A673 (cell line): ENCODE measurements around the gene EIF5AL1. TPM values are rescaled to one million over a fixed set of nuclear protein-coding genes. Genes with fewer than 3 reads are reported as not detected.

Experiments
- BruUV-seq: library from RNA; stranded (reverse); fragments of 400-500 nt; replicated peaks from 2 replicates; lab custom pipeline; 2021; lab: Mats Ljungman, UMichigan
- CTCF ChIA-PET: fragments of 300-600 bp; sonication (Branson Sonifier 250); formaldehyde crosslinking; loops from one replicate; lab custom pipeline; 2022; ENCODE audit warnings: antibody characterized with exemption; lab: Charles Lee
- POLR2A ChIA-PET: fragments of 300-600 bp; sonication (Branson Sonifier 250); formaldehyde crosslinking; loops from one replicate; lab custom pipeline; 2022; ENCODE audit warnings: antibody characterized with exemption; ENCODE audit not compliant: low non-redundant PET; lab: Charles Lee
- DNase-seq: peaks from one replicate; pipeline ENCODE4 v3.0.0-alpha.2; 2015; ENCODE audit warnings: low spot score
- H3K27ac ChIP-seq: fragments of 200-600 bp; sonication (generic); 2 replicates; pipeline ENCODE4 v1.5.1; 2016; ENCODE audit warnings: mixed run types, low read depth, mild to moderate bottlenecking, mixed read lengths, antibody characterized with exemption, low read length; ENCODE audit not compliant: poor library complexity, severe bottlenecking
- H3K27me3 ChIP-seq: fragments of 200-600 bp; sonication (generic); replicated peaks from 2 replicates; pipeline ENCODE4 v1.6.1; 2017; ENCODE audit warnings: mixed run types, low read depth, mild to moderate bottlenecking, mixed read lengths, antibody characterized with exemption, low read length; ENCODE audit not compliant: insufficient read depth, poor library complexity
- H3K36me3 ChIP-seq: fragments of 200-600 bp; sonication (generic); 2 replicates; pipeline ENCODE4 v1.6.1; 2016; ENCODE audit warnings: mixed run types, mild to moderate bottlenecking, mixed read lengths, antibody characterized with exemption, low read length; ENCODE audit not compliant: insufficient read depth, poor library complexity, severe bottlenecking
- H3K4me1 ChIP-seq: fragments of 200-600 bp; sonication (generic); 2 replicates; pipeline ENCODE4 v1.6.1; 2017; ENCODE audit warnings: mixed run types, mild to moderate bottlenecking, mixed read lengths, antibody characterized with exemption, low read length; ENCODE audit not compliant: insufficient read depth, poor library complexity, severe bottlenecking
- H3K4me3 ChIP-seq: fragments of 200-600 bp; sonication (generic); 2 replicates; pipeline ENCODE4 v1.5.1; 2016; ENCODE audit warnings: low read depth, mixed run types, mild to moderate bottlenecking, mixed read lengths, low read length; ENCODE audit not compliant: poor library complexity, severe bottlenecking
- H3K9me3 ChIP-seq: fragments of 200-600 bp; sonication (generic); 2 replicates; pipeline ENCODE4 v1.6.1; 2016; ENCODE audit warnings: mixed run types, low read depth, mild to moderate bottlenecking, mixed read lengths, antibody characterized with exemption, low read length; ENCODE audit not compliant: poor library complexity, severe bottlenecking
- EZH2 ChIP-seq: fragments of 200-600 bp; sonication (generic); IDR thresholded peaks from 2 replicates; pipeline ENCODE4 v1.6.1; 2017; ENCODE audit warnings: borderline replicate concordance, low read depth, mild to moderate bottlenecking, mixed read lengths, antibody characterized with exemption, low read length; ENCODE audit not compliant: poor library complexity, severe bottlenecking
- intact Hi-C: fragments of 100-400 bp; cut with micrococcal nuclease; formaldehyde crosslinking; loops from one replicate; pipeline ENCODE4 v1.10.0; 2022; ENCODE audit not compliant: unreplicated experiment
- total RNA-seq: library from RNA; stranded (reverse); gene quantifications from 2 replicates; pipeline ENCODE4 v1.2.3, GENCODE V29; 2021
- TF ChIP-seq, protein P1 (sequence below): fragments of 300-800, 200-600 bp; sonication (generic); conservative IDR thresholded peaks from 2 replicates; pipeline ENCODE4 v1.5.1; 2017; ENCODE audit warnings: low read depth, mild to moderate bottlenecking, antibody characterized with exemption, low read length, moderate library complexity, mixed read lengths

Gene EIF5AL1
- total RNA-seq, 1 experiment from 2014 or later, result 2.7 TPM

DNA sequence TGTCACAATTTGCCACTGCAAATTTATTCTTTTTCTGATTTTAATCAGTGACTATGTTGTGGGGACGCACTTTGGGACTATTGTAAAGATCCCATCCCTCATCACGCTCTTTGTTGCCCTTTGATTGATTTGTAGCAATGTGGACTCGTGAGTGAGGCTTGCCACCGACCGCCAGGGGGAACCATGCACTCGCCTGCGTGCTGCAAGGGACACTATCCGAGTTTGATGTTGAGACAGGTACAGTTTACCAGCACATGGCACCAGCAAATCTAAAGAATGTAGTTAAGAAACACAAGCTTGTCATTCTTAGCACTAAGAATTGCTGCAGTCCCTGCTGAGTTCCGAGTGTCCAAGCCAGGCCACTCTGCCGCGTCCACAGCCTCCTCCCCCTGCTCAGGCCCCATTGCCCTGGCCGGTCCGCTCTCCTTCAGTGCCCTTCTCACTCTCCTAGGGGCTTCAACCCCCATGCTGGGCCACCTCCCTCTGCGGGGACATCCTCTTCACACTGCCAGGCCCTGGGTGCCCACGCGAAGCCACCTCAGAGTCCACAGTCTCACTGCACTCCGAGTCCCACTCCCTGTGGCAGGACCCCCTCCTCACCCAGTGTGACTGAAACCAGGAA lies 49.9 kb downstream of the EIF5AL1 start:
- no peak overlapping the region for H3K4me3 ChIP-seq
- ChIA-PET CTCF (no interaction called here), POLR2A (no interaction called here)
- intact Hi-C loops, result loop anchor here (1.0 kb wide), 1 partner anchor 367 kb away; no protein-coding TSS in a partner anchor
- DNase-seq, result peak; percentile 71
- no peaks in the 10 kb centered on the region for H3K4me1 ChIP-seq
- H3K27ac ChIP-seq, result no peak overlapping the region
- no peaks in the 10 kb centered on the region for H3K9me3 ChIP-seq
- BruUV-seq, result no TSS peak
- H3K36me3 ChIP-seq, result no peaks in the 10 kb centered on the region
- H3K27me3 ChIP-seq, result peaks cover 32% of the 10 kb centered on the region
- TF ChIP-seq EZH2, result no peak
- TF ChIP-seq, protein P1, sequence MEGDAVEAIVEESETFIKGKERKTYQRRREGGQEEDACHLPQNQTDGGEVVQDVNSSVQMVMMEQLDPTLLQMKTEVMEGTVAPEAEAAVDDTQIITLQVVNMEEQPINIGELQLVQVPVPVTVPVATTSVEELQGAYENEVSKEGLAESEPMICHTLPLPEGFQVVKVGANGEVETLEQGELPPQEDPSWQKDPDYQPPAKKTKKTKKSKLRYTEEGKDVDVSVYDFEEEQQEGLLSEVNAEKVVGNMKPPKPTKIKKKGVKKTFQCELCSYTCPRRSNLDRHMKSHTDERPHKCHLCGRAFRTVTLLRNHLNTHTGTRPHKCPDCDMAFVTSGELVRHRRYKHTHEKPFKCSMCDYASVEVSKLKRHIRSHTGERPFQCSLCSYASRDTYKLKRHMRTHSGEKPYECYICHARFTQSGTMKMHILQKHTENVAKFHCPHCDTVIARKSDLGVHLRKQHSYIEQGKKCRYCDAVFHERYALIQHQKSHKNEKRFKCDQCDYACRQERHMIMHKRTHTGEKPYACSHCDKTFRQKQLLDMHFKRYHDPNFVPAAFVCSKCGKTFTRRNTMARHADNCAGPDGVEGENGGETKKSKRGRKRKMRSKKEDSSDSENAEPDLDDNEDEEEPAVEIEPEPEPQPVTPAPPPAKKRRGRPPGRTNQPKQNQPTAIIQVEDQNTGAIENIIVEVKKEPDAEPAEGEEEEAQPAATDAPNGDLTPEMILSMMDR, result peak; percentile 95

DNA sequence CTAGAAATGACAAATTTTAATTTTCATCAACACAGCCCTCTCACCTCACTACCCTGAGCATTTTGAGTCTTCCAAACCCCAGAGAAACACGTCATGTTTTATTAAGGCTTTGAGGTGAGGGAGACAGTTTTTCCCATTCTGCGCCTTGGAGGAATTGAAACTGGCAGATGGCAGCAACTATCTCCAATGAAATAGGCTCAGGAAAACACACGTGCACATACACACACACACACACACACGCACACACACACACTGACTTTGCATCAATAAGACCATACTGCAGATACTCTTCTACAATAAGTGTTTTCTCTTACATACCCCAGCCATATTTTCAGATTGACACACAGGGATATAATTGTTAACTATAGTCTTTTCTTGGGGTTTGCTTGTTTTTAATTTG lies 51.1 kb downstream of the EIF5AL1 start:
- ChIA-PET POLR2A (no interaction called here), CTCF (no interaction called here)
- H3K4me1 ChIP-seq, result no peaks in the 10 kb centered on the region
- DNase-seq, result no peak
- peaks cover 37% of the 10 kb centered on the region for H3K27me3 ChIP-seq
- intact Hi-C loops, result no loop called here
- no peak overlapping the region for H3K27ac ChIP-seq
- TF ChIP-seq, protein P1, result no peak
- no peak for TF ChIP-seq EZH2
- H3K36me3 ChIP-seq, result no peaks in the 10 kb centered on the region
- H3K9me3 ChIP-seq, result no peaks in the 10 kb centered on the region
- H3K4me3 ChIP-seq, result no peak overlapping the region
- no TSS peak for BruUV-seq

Other genes starting within 250 kb of the EIF5AL1 start
- gene PPIF, start 165.1 kb upstream of the EIF5AL1 start, total RNA-seq, result 133 and 160 TPM in 2 replicates
- 9.8 and 17.9 TPM in 2 replicates for gene ZCCHC24, start 66.9 kb upstream of the EIF5AL1 start, total RNA-seq
- not detected in 2 replicates for gene SFTPA2, start 47.9 kb downstream of the EIF5AL1 start, total RNA-seq
- gene SFTPA1, start 98.4 kb downstream of the EIF5AL1 start, total RNA-seq, result not detected in 2 replicates
- 1.0 TPM in 2 replicates for gene NUTM2B, start 190.7 kb downstream of the EIF5AL1 start, total RNA-seq